ENCODE measurements around the gene TMEM270. TPM values are rescaled to one million over a fixed set of nuclear protein-coding genes. Genes with fewer than 3 reads are reported as not detected.

TMEM270 gene
- total and polyA plus RNA-seq, 2 of the 4 experiments (the other 2 are of a cell fraction) = 0.17 TPM; not detected in 1

DNA sequence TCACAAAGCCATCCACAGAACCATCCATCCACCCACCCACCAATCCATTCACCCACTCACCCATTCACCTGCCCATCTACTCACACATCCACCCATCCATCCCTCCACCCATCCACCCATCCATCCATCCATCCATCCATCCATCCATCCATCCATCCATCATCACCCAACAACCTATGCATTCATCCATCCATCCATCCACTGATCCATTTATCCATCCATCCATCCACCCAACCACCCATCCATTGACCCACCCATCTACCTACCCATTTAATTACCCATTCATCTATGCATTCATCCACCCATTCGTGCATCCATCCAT is 5.4 kb downstream of the TMEM270 start:
- Histone ChIP-seq H2BK5ac (ENCODE audit: low read depth, low read length, poor library complexity, severe bottlenecking) (peak overlapping the region; percentile 23), H3K36me3 (ENCODE audit: control insufficient read depth, insufficient read depth, low read length) (no peaks in the 10 kb centered on the region), H3K9me3 (ENCODE audit: control insufficient read depth, insufficient read depth, low read length) (no peaks in the 10 kb centered on the region), H3K79me1 (ENCODE audit: low read depth in 1 of 2, low read length in 2 of 2) (peaks cover 0 to 3% of the 10 kb centered on the region in 2 experiments; a peak in 1 of 4 replicates), H4K5ac (ENCODE audit: low read depth, low read length) (no peak overlapping the region), H3K4me1 (ENCODE audit: control insufficient read depth, insufficient read depth, low read length) (peaks cover 20% of the 10 kb centered on the region), H3K18ac (ENCODE audit: low read depth, low read length) (no peak overlapping the region), H2BK20ac (ENCODE audit: low read depth, low read length) (no peak overlapping the region; the same call in 1 of the 2 replicates), H2AK9ac (replicated peaks; ENCODE audit: low read depth, low read length, poor library complexity) (no peak overlapping the region), H3K23ac (ENCODE audit: low read depth, low read length) (no peak overlapping the region), H3K27ac (ENCODE audit: insufficient read depth, low read length) (no peak overlapping the region), H4K91ac (ENCODE audit: insufficient read depth, low read depth, low read length) (no peak overlapping the region), H2BK120ac (ENCODE audit: low read depth, low read length) (no peak overlapping the region), H2BK15ac (ENCODE audit: low read depth, low read length) (no peak overlapping the region), H4K8ac (ENCODE audit: low read depth in 2 of 2, low read length in 2 of 2) (no peak overlapping the region), H3K27me3 (ENCODE audit: control insufficient read depth, insufficient read depth, low read length) (no peaks in the 10 kb centered on the region), H3K9ac (ENCODE audit: low read depth, low read length) (no peak overlapping the region), H3K4me3 (ENCODE audit: insufficient read depth, low read depth, low read length) (no peak overlapping the region), H3K4me2 (ENCODE audit: low read depth, low read length) (no peak overlapping the region), H2AFZ (replicated peaks; ENCODE audit: low read length, poor library complexity) (no peak overlapping the region), H3K14ac (replicated peaks; ENCODE audit: low read depth, low read length) (no peak overlapping the region), H3K9me1 (ENCODE audit: insufficient read depth, low read length) (peaks cover 21% of the 10 kb centered on the region), H3K4ac (ENCODE audit: low read depth, low read length) (no peak overlapping the region), H4K20me1 (ENCODE audit: insufficient read depth, low read length) (no peaks in the 10 kb centered on the region), H2AK5ac (ENCODE audit: low read depth, low read length) (peak overlapping the region; percentile 81; the same call in 1 of the 2 replicates), H3K56ac (ENCODE audit: extremely low read depth, insufficient read depth, low read length) (no peak overlapping the region)
- CTCF ChIA-PET = interaction anchor here (0.5 to 1.1 kb wide), 4 partner anchors 8 to 217 kb away, joined by 3 read pairs; no protein-coding TSS in a partner anchor
- intact Hi-C loops (cut with micrococcal nuclease) (loop anchor here (1.0 to 10.0 kb wide), 5 partner anchors 160 to 535 kb away; partner anchors contain the start of gene EIF4H), in situ Hi-C loops (cut with MboI; ENCODE audit: low sequenced_read_pairs) (loop anchor here (10.0 kb wide), 2 partner anchors 338 to 528 kb away; no protein-coding TSS in a partner anchor), dilution Hi-C loops (cut with HindIII; ENCODE audit: low sequenced_read_pairs, unreplicated experiment) (no loop called here)
- ATAC-seq (ENCODE audit: low read depth) (no peak), DNase-seq (no peak)
- POLR2A ChIA-PET (ENCODE audit: unreplicated experiment) = no interaction called here
- 89% methylated on average over 1 of the region's 1 CpG; no CpG with 5 or more reads in 1 of the 2 experiments for WGBS, 2 experiments (ENCODE audit: extremely low coverage in 2 of 2, insufficient read length in 1 of 2)
- TF ChIP-seq NFE2L2 (IDR thresholded peaks at IDR 0.05; ENCODE audit: low read depth, low read length) = no peak
- no peak for TF ChIP-seq CHD1 (IDR thresholded peaks at IDR 0.05; ENCODE audit: low read depth, low read length)
- no peak for TF ChIP-seq RFX5 (IDR thresholded peaks at IDR 0.05; ENCODE audit: low read depth, low read length)
- TF ChIP-seq MAFK (IDR thresholded peaks at IDR 0.05; ENCODE audit: low read depth, low read length) = no peak
- TF ChIP-seq MAZ (IDR thresholded peaks at IDR 0.05; ENCODE audit: borderline replicate concordance, low read depth, low read length) = no peak
- no peak for TF ChIP-seq SMC3 (IDR thresholded peaks at IDR 0.05; ENCODE audit: low read depth, low read length)
- no peak for TF ChIP-seq BHLHE40 (IDR thresholded peaks at IDR 0.05; ENCODE audit: low read depth, low read length)
- TF ChIP-seq, protein P1, sequence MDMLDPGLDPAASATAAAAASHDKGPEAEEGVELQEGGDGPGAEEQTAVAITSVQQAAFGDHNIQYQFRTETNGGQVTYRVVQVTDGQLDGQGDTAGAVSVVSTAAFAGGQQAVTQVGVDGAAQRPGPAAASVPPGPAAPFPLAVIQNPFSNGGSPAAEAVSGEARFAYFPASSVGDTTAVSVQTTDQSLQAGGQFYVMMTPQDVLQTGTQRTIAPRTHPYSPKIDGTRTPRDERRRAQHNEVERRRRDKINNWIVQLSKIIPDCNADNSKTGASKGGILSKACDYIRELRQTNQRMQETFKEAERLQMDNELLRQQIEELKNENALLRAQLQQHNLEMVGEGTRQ (IDR thresholded peaks at IDR 0.05; ENCODE audit: low read depth, low read length) = no peak
- TF ChIP-seq CEBPB (IDR thresholded peaks at IDR 0.05; ENCODE audit: low read depth, low read length) = no peak
- no peak for TF ChIP-seq FOS (IDR thresholded peaks at IDR 0.05; ENCODE audit: low read depth, low read length)
- TF ChIP-seq, protein P2, sequence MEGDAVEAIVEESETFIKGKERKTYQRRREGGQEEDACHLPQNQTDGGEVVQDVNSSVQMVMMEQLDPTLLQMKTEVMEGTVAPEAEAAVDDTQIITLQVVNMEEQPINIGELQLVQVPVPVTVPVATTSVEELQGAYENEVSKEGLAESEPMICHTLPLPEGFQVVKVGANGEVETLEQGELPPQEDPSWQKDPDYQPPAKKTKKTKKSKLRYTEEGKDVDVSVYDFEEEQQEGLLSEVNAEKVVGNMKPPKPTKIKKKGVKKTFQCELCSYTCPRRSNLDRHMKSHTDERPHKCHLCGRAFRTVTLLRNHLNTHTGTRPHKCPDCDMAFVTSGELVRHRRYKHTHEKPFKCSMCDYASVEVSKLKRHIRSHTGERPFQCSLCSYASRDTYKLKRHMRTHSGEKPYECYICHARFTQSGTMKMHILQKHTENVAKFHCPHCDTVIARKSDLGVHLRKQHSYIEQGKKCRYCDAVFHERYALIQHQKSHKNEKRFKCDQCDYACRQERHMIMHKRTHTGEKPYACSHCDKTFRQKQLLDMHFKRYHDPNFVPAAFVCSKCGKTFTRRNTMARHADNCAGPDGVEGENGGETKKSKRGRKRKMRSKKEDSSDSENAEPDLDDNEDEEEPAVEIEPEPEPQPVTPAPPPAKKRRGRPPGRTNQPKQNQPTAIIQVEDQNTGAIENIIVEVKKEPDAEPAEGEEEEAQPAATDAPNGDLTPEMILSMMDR (conservative IDR thresholded peaks at IDR 0.05; ENCODE audit: low read depth, low read length) = no peak
- TF ChIP-seq MXI1 (IDR thresholded peaks at IDR 0.05; ENCODE audit: borderline replicate concordance, low read depth, low read length) = no peak
- no TSS peak for BruUV-seq (replicated peaks)
